Activated CD4-positive, alpha-beta T cell treated with anti-CD3 and anti-CD28 coated beads, Interleukin-2, amount 10 ng/mL, durations not matched to agents 7 days and 5 days (primary cell): ENCODE results near the gene MYCBP. TPM values are rescaled to one million over a fixed set of nuclear protein-coding genes. Genes with fewer than 3 reads are reported as not detected.
A peak's percentile ranks its signal among the peaks of the same experiment; 100 is the strongest.

Experiments
- CTCF ChIA-PET: fragments of 350-600 bp; sonication (Branson Sonifier 250); formaldehyde crosslinking; loops from one replicate; lab custom pipeline; 2021; ENCODE audit warnings: antibody characterized with exemption; lab: Charles Lee
- POLR2A ChIA-PET: fragments of 350-600 bp; sonication (Branson Sonifier 250); formaldehyde crosslinking; loops from one replicate; lab custom pipeline; 2021; ENCODE audit warnings: antibody characterized with exemption; lab: Charles Lee
- DNase-seq: peaks from one replicate; pipeline ENCODE4 v3.0.0-alpha.2; 2020
- H3K27ac Mint-ChIP-seq: one replicate; pipeline ENCODE4 v1.8.0; 2021; ENCODE audit warnings: mild to moderate bottlenecking, moderate library complexity, mixed read lengths
- H3K27me3 Mint-ChIP-seq: one replicate; pipeline ENCODE4 v1.8.0; 2021; ENCODE audit warnings: mixed read lengths
- H3K36me3 Mint-ChIP-seq: one replicate; pipeline ENCODE4 v1.8.0; 2021; ENCODE audit warnings: low read depth, mixed read lengths
- H3K4me1 Mint-ChIP-seq: one replicate; pipeline ENCODE4 v1.8.0; 2021; ENCODE audit warnings: mixed read lengths
- H3K4me3 Mint-ChIP-seq: one replicate; pipeline ENCODE4 v1.8.0; 2021; ENCODE audit warnings: mild to moderate bottlenecking, moderate library complexity, mixed read lengths
- H3K9me3 Mint-ChIP-seq: one replicate; pipeline ENCODE4 v1.8.0; 2021; ENCODE audit warnings: mixed read lengths
- total RNA-seq, 2 experiments: library from RNA; stranded (reverse); gene quantifications; one replicate each; pipeline ENCODE4 v1.2.3, GENCODE V29; 2021

The MYCBP gene
- total RNA-seq, 2 experiments from 2014 or later: 40.7 TPM

GRCh38 chr1:38891753-38892152 is 18.6 kb upstream of the MYCBP start:
- DNase-seq: peak; percentile 25
- CTCF ChIA-PET: interaction anchor here (0.6 kb wide), 2 partner anchors 192 to 242 kb away, joined by 3 read pairs; no protein-coding TSS in a partner anchor
- Mint-ChIP-seq H3K27ac (peak overlapping the region; percentile 2), H3K27me3 (peaks cover 4% of the 10 kb centered on the region), H3K4me3 (no peak overlapping the region), H3K9me3 (no peaks in the 10 kb centered on the region), H3K36me3 (no peaks in the 10 kb centered on the region), H3K4me1 (no peaks in the 10 kb centered on the region)
- POLR2A ChIA-PET: no interaction called here

- Mint-ChIP-seq H3K4me3 (no peak overlapping the region), H3K27me3 (peaks cover 8% of the 10 kb centered on the region), H3K27ac (no peak overlapping the region), H3K4me1 (no peaks in the 10 kb centered on the region), H3K9me3 (no peaks in the 10 kb centered on the region), H3K36me3 (no peaks in the 10 kb centered on the region)
- no peak for DNase-seq
- POLR2A ChIA-PET: no interaction called here
- CTCF ChIA-PET: interaction anchor here (0.8 kb wide), 1 partner anchor 28 kb away, joined by 3 read pairs; no protein-coding TSS in a partner anchor
These were observed 16.4 kb upstream of the MYCBP start for GRCh38 chr1:38889589-38889988.

DNA sequence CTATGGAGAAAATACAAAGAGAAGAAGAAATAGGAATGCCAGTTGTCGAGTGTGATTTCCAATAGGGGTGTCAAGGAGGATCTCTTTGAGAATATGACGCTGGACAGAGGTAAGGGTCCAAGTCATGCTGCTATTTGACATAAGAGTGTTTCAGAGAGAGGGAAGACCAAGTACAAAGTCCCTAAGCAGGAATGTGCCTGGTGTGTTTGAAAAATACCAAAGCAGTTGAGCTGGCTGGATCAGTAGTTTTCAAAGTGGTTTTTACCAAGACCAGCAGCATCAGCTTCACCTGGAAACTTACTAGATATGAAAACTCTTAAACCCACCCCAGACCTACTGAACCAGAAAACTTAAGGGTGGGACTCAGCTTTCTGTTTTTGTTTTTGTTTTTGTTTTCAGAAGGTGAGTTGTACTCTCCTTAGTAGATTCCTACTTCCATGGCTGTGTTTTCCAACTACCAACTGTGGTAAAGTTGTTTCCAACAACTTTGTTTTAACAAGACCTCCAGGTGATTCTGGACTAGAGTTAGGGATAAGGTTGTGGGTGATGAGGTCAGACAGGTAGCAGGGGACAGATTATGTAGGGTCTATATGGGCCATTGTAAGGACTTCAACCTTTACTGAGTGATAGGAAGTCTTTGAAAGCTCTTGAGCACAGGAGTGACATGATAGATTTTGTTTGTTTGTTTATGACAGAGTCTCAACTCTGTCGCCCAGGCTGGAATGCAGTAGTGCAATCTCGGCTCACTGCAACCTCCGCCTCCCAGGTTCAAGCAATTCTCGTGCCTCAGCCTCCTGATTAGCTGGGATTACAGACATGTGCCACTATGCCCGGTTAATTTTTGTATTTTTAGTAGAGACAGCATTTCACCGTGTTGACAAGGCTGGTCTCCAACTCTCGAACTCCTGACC is 15.5 kb upstream of the MYCBP start:
- CTCF ChIA-PET: interaction anchor here (0.8 kb wide), 2 partner anchors 13 to 27 kb away, joined by 3 read pairs; no protein-coding TSS in a partner anchor
- Mint-ChIP-seq H3K27me3 (peaks cover 8% of the 10 kb centered on the region), H3K9me3 (no peaks in the 10 kb centered on the region), H3K4me1 (no peaks in the 10 kb centered on the region), H3K27ac (no peak overlapping the region), H3K4me3 (no peak overlapping the region), H3K36me3 (no peaks in the 10 kb centered on the region)
- POLR2A ChIA-PET: no interaction called here
- no peak for DNase-seq

DNA sequence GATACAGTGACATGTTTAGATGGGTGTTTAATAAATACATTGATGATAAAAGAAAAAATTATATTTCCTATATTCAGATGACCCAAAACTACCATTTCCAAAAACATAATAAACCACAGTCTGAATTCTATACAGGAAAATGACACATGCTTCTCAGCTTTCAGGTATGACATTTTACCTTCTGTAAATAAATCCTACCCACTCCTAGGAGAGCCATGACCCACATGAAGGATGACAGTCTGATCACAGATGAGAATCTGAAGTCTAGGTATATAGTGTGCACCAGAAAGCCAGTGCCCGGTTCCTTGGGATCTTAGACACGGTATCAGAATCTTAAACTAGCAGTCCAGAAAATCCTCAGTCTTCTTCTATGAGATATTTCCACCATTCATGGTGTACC is 11.9 kb upstream of the MYCBP start:
- ChIA-PET CTCF (no interaction called here), POLR2A (no interaction called here)
- H3K4me3 Mint-ChIP-seq: no peak overlapping the region
- H3K9me3 Mint-ChIP-seq: no peaks in the 10 kb centered on the region
- no peaks in the 10 kb centered on the region for H3K4me1 Mint-ChIP-seq
- no peaks in the 10 kb centered on the region for H3K36me3 Mint-ChIP-seq
- DNase-seq: no peak
- H3K27me3 Mint-ChIP-seq: peaks cover 8% of the 10 kb centered on the region
- H3K27ac Mint-ChIP-seq: no peak overlapping the region

DNA sequence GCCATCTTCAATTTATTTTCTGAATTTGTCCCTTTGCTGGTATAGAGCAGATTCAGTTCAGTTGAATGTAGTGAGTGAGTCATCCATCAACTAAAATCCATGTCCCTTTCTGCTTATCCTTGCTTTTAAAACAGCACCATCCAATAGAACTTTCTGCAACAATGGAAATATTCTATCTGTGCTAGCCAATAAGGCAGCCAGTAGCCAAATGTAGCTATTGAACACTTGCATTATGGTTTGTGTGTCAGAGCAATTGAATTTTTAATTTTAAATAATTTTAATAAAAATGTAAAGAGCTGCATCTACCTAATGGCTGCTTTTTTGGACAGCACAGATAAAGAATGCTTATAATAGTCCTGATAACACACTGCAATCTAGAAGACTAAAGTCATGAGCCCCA is 8.3 kb upstream of the MYCBP start, which contains the start of gene GJA9:
Gene GJA9, minus strand, starts transcription at position 101 of the 400 bp plus-strand sequence. CDS start 5,489 bp downstream, outside the sequence.
- Mint-ChIP-seq H3K27ac (no peak within 1 kb of the TSS), H3K9me3 (no peaks in the 10 kb centered on the region), H3K4me3 (no peak within 1 kb of the TSS), H3K4me1 (no peaks in the 10 kb centered on the region), H3K27me3 (peaks cover 4% of the 10 kb centered on the region), H3K36me3 (no peaks in the 10 kb centered on the region)
- DNase-seq: no peak
- ChIA-PET CTCF (no interaction called here), POLR2A (no interaction called here)

DNA sequence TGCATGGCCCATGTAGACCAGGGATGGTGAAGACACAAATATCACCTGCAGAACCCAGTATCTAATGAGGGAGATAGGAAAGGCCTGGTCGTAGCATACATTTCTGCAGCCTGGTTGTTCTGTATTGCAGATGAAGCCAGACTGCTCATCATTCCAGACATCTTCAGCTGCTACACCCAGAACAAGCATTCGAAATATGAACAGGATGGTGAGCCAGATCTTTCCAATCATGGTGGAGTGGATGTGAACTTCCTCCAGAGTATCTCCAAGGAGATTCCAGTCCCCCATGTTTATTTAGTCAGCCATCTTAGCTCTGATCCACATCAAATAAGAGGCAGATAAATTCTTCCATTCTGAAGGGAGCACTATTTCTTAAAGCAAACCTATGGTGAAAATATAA is 2.7 kb upstream of the MYCBP start:
- Mint-ChIP-seq H3K27ac (no peak overlapping the region), H3K4me3 (no peak overlapping the region), H3K27me3 (no peaks in the 10 kb centered on the region), H3K4me1 (peaks cover 26% of the 10 kb centered on the region), H3K36me3 (peaks cover 2% of the 10 kb centered on the region), H3K9me3 (no peaks in the 10 kb centered on the region)
- CTCF ChIA-PET: interaction anchor here (0.7 to 1.5 kb wide), 2 partner anchors 12 to 88 kb away, joined by 3 to 4 read pairs; no protein-coding TSS in a partner anchor
- POLR2A ChIA-PET: no interaction called here
- no peak for DNase-seq

DNA sequence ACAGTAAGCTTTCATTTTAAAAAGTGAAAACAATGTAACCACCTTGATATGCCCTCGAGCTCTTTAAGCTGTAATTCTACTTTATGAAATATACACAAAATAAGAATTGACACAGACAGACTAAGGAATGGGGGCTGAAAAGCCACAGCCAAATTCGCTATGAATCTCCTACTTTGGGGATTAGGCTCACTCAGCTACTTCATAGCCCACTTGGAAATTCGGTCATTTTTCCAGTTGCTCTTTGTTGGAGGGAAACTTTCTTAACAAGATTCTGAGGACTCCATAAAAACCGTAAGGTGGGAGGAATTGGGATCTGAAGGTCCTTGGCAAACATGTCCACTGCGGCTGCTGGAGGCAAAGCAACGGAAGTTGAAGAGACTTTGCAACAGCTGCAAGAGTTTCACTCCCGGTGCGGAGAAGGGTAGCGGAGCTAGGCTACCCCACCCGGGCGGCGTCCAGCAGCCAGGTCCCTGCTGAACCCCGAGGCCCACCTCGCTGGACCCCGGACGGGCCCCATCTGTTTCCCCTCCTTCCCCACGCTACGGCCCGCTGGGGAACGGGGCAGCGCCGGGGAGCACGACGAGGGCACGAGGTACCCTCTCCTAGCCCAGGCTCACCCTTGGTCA is 634 bp downstream of the MYCBP start:
- ChIA-PET CTCF (interaction anchor here (0.6 to 1.2 kb wide), 4 partner anchors 10 to 508 kb away, joined by 3 to 4 read pairs (median 3); no protein-coding TSS in a partner anchor), POLR2A (interaction anchor here (0.7 kb wide), 1 partner anchor 13 kb away, joined by 3 read pairs; the partner anchor contains the start of gene RRAGC)
- H3K4me3 Mint-ChIP-seq: peak overlapping the region; percentile 83
- H3K9me3 Mint-ChIP-seq: no peaks in the 10 kb centered on the region
- no peaks in the 10 kb centered on the region for H3K27me3 Mint-ChIP-seq
- peaks cover 6% of the 10 kb centered on the region for H3K36me3 Mint-ChIP-seq
- peaks cover 33% of the 10 kb centered on the region for H3K4me1 Mint-ChIP-seq
- DNase-seq: peak; percentile 48
- H3K27ac Mint-ChIP-seq: no peak overlapping the region

- H3K36me3 Mint-ChIP-seq: peaks cover 10% of the 10 kb centered on the region
- peaks cover 35% of the 10 kb centered on the region for H3K4me1 Mint-ChIP-seq
- POLR2A ChIA-PET: no interaction called here
- DNase-seq: no peak
- H3K27ac Mint-ChIP-seq: no peak overlapping the region
- H3K27me3 Mint-ChIP-seq: no peaks in the 10 kb centered on the region
- CTCF ChIA-PET: interaction anchor here (0.8 to 1.1 kb wide), 2 partner anchors 12 to 22 kb away, joined by 3 read pairs; partner anchors contain the start of gene RRAGC
- H3K4me3 Mint-ChIP-seq: no peak overlapping the region
- no peaks in the 10 kb centered on the region for H3K9me3 Mint-ChIP-seq
These were observed 2.2 kb downstream of the MYCBP start for GRCh38 chr1:38870996-38871395.

DNA sequence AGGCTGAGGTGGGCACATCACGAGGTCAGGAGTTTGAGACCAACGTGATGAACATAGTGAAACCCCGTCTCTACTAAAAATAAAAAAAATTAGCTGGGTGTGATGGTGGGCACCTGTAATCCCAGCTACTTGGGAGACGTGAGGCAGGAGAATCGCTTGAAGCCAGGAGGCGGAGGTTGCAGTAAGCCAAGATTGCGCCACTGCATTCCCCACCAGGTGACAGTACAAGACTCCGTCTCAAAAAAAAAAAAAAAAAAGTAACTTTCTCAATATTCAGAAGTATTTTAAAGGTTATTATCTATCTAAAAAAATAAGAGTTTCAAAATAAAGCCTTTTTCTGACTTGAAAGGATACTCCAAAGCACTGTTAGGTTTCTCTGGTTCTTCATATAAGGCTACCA is 5.9 kb downstream of the MYCBP start:
- Mint-ChIP-seq H3K36me3 (peaks cover 31% of the 10 kb centered on the region), H3K9me3 (no peaks in the 10 kb centered on the region), H3K4me1 (peaks cover 30% of the 10 kb centered on the region), H3K27ac (no peak overlapping the region), H3K4me3 (no peak overlapping the region), H3K27me3 (no peaks in the 10 kb centered on the region)
- ChIA-PET POLR2A (no interaction called here), CTCF (no interaction called here)
- DNase-seq: no peak

- Mint-ChIP-seq H3K36me3 (peaks cover 29% of the 10 kb centered on the region), H3K27me3 (no peaks in the 10 kb centered on the region), H3K4me3 (no peak overlapping the region), H3K27ac (no peak overlapping the region), H3K4me1 (peaks cover 34% of the 10 kb centered on the region), H3K9me3 (no peaks in the 10 kb centered on the region)
- no peak for DNase-seq
- ChIA-PET CTCF (no interaction called here), POLR2A (no interaction called here)
These were observed 7.9 kb downstream of the MYCBP start for GRCh38 chr1:38865112-38865715.

DNA sequence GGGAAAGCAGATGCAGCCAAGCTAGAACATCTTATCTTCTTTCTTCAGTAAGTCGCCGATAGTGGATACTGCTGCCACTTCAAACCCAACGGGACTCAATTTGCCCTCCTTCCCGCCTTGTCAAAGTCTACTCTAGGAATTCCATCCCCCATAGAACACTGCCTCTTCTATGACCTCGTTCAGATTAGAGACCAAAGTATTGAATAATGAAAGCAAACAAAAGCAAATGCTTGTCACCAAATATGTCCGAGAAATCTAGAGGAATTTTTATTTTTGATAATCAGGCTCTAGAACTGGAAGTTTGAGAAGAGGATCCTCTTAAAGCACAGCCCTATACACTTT is 12.7 kb downstream of the MYCBP start:
- Mint-ChIP-seq H3K27ac (peak overlapping the region; percentile 83), H3K4me3 (peak overlapping the region; percentile 89), H3K27me3 (no peaks in the 10 kb centered on the region), H3K4me1 (peaks cover 49% of the 10 kb centered on the region), H3K9me3 (no peaks in the 10 kb centered on the region), H3K36me3 (peaks cover 33% of the 10 kb centered on the region)
- DNase-seq: no peak
- ChIA-PET CTCF (interaction anchor here (0.7 kb wide), 1 partner anchor 14 kb away, joined by 3 read pairs; no protein-coding TSS in a partner anchor), POLR2A (no interaction called here)
